HG03139 (cell line): ENCODE measurements around the gene TMEM179B.
"Not testable (repeated sequence)": the region's sequence is repeated elsewhere in the genome, so short reads cannot be mapped to it uniquely, and the experiment has no call there.

ENCODE experiments used
- ATAC-seq: cut with Tn5 transposase; IDR thresholded peaks from one replicate; pipeline ENCODE4 v1.9.1; 2021; ENCODE audit not compliant: unreplicated experiment

Gene TMEM179B

GRCh38 chr11:62788991-62789390 lies 1.8 kb downstream of the TMEM179B start:
- ATAC-seq, result no peak

- ATAC-seq, result no peak
These were observed 2.4 kb downstream of the TMEM179B start for GRCh38 chr11:62789576-62789975.

GRCh38 chr11:62791501-62792201 lies 4.4 kb downstream of the TMEM179B start, which contains the start of gene TMEM223:
TSS of gene TMEM223 (minus strand) at chr11:62792006. CDS start at chr11:62791994, 12 bp downstream.
- peak; percentile 62 for ATAC-seq

- ATAC-seq, result no peak
These were observed 5.0 kb downstream of the TMEM179B start for GRCh38 chr11:62792202-62792575.

- no peak for ATAC-seq
These were observed 7.1 kb downstream of the TMEM179B start for GRCh38 chr11:62794201-62794775.

GRCh38 chr11:62796281-62796680 lies 9.1 kb downstream of the TMEM179B start:
- no peak for ATAC-seq

GRCh38 chr11:62799486-62799885 lies 12.3 kb downstream of the TMEM179B start:
- no peak for ATAC-seq

GRCh38 chr11:62801071-62801470 lies 13.9 kb downstream of the TMEM179B start:
- ATAC-seq, result no peak

GRCh38 chr11:62804310-62805075 lies 17.3 kb downstream of the TMEM179B start:
- ATAC-seq, result peak; percentile 10

GRCh38 chr11:62805076-62805892 lies 18.1 kb downstream of the TMEM179B start, which contains the start of gene NXF1:
TSS of gene NXF1 (minus strand) at chr11:62805440. CDS start at chr11:62805356, 84 bp downstream.
- ATAC-seq, result peak; percentile 78

- ATAC-seq, result no peak
These were observed 18.8 kb downstream of the TMEM179B start for GRCh38 chr11:62805961-62806441.

GRCh38 chr11:62806611-62807121 lies 19.5 kb downstream of the TMEM179B start:
- ATAC-seq, result no peak

- no peak for ATAC-seq
These were observed 23.5 kb downstream of the TMEM179B start for GRCh38 chr11:62810748-62811147.

- ATAC-seq, result no peak
These were observed 24.5 kb downstream of the TMEM179B start for GRCh38 chr11:62811659-62812058.

- no peak for ATAC-seq
These were observed 29.4 kb downstream of the TMEM179B start for GRCh38 chr11:62816557-62816956.

- no peak for ATAC-seq
These were observed 29.9 kb downstream of the TMEM179B start for GRCh38 chr11:62817129-62817528.

- no peak for ATAC-seq
These were observed 36.5 kb downstream of the TMEM179B start for GRCh38 chr11:62823677-62824076.

- not testable (repeated sequence) for ATAC-seq
These were observed 40.9 kb downstream of the TMEM179B start for GRCh38 chr11:62828130-62828529.

GRCh38 chr11:62830904-62831519 lies 43.8 kb downstream of the TMEM179B start:
- no peak for ATAC-seq
